DND-41 (cell line): ENCODE measurements around the gene TBCB.

Experiments
- ATAC-seq: fragments of 200-7000 bp; cut with Tn5 transposase; 3 replicates; pipeline ENCODE4 v1.9.1; 2021; ENCODE audit warnings: low read depth; ENCODE audit not compliant: insufficient read depth
- DNase-seq: peaks from one replicate; pipeline ENCODE4 v3.0.0-alpha.2; 2020
- H2AFZ ChIP-seq: 2 replicates; pipeline ENCODE4 v1.6.0; 2012; ENCODE audit warnings: low read depth, low read length
- H3K27ac ChIP-seq: 2 replicates; pipeline ENCODE4 v1.5.1; 2012; ENCODE audit warnings: low read length, inconsistent platforms
- H3K27me3 ChIP-seq: fragments of 200-600 bp; sonication (generic); 2 replicates; pipeline ENCODE4 v1.6.0; 2012; ENCODE audit warnings: low read length, mild to moderate bottlenecking, inconsistent platforms; ENCODE audit not compliant: insufficient read depth, poor library complexity
- H3K36me3 ChIP-seq: 2 replicates; pipeline ENCODE4 v1.5.1; 2012; ENCODE audit warnings: low read length, inconsistent platforms; ENCODE audit not compliant: insufficient read depth
- H3K4me1 ChIP-seq: 2 replicates; pipeline ENCODE4 v1.5.1; 2012; ENCODE audit warnings: mild to moderate bottlenecking, low read length; ENCODE audit not compliant: insufficient read depth
- H3K4me2 ChIP-seq: 2 replicates; pipeline ENCODE4 v1.6.0; 2012; ENCODE audit warnings: mild to moderate bottlenecking, moderate library complexity, low read length, inconsistent platforms; ENCODE audit not compliant: insufficient read depth
- H3K4me3 ChIP-seq, 2 experiments: fragments of 200-600 bp in 1 of 2; shearing (Covaris generic) in 1 of 2; 2 replicates each; pipeline ENCODE4 v1.5.1; 2012 to 2016; ENCODE audit warnings: inconsistent platforms in 2 of 2, low read length in 2 of 2, mild to moderate bottlenecking in 2 of 2, low read depth in 1 of 2, moderate library complexity in 1 of 2
- H3K79me2 ChIP-seq: 2 replicates; pipeline ENCODE4 v1.6.0; 2012; ENCODE audit warnings: low read length, inconsistent platforms; ENCODE audit not compliant: insufficient read depth
- H3K9ac ChIP-seq: 2 replicates; pipeline ENCODE4 v1.6.0; 2012; ENCODE audit warnings: low read depth, mild to moderate bottlenecking, inconsistent platforms, low read length, moderate library complexity
- H3K9me3 ChIP-seq: 2 replicates; pipeline ENCODE4 v1.5.1; 2012; ENCODE audit warnings: low read length, moderate library complexity, mild to moderate bottlenecking, inconsistent platforms; ENCODE audit not compliant: insufficient read depth, severe bottlenecking
- H4K20me1 ChIP-seq: 2 replicates; pipeline ENCODE4 v1.6.0; 2012; ENCODE audit warnings: low read length; ENCODE audit not compliant: insufficient read depth
- EZH2 ChIP-seq: IDR thresholded peaks from 3 replicates; pipeline ENCODE4 v1.6.1; 2012; ENCODE audit warnings: borderline replicate concordance, low read depth, mild to moderate bottlenecking, moderate library complexity, low read length, inconsistent platforms; ENCODE audit not compliant: severe bottlenecking
- TF ChIP-seq, protein P1 (sequence below): IDR thresholded peaks from 2 replicates; pipeline ENCODE4 v1.5.1; 2012; ENCODE audit warnings: borderline replicate concordance, low read length, moderate library complexity, mild to moderate bottlenecking; ENCODE audit not compliant: poor library complexity, severe bottlenecking; ENCODE audit errors: extremely low read depth

Gene TBCB

DNA sequence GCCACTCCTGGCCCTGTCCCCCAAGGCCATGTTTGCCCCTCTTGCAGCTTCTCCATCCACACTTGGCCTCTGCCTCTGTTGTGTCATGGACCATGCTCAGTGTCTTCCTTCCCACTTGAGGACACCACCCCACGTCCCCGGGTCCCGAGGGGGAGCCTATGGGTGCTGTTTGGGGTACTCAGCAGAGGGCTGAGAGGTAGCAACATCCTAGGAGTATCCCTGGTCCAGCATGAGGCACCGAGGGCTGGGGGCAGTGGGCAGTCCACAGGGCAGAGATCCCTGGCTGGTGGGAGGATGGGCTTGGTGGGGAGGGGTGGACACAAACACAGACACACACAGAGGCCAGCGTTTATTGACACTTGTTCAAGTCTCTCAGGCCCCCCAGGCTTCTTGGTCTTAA lies 35.3 kb downstream of the TBCB start:
- Histone ChIP-seq H3K9ac (no peak overlapping the region), H3K79me2 (no peaks in the 10 kb centered on the region), H3K4me1 (no peaks in the 10 kb centered on the region), H3K4me3 (no peak overlapping the region), H2AFZ (no peak overlapping the region), H3K27ac (no peak overlapping the region), H3K27me3 (no peaks in the 10 kb centered on the region), H3K36me3 (peaks cover 52% of the 10 kb centered on the region), H4K20me1 (0 out of 2 replicates have a peak, but pooled peaks cover 3% of the 10 kb centered on the region), H3K9me3 (no peaks in the 10 kb centered on the region), H3K4me2 (no peak overlapping the region)
- ATAC-seq = no peak
- no peak for DNase-seq
- TF ChIP-seq, protein P1, sequence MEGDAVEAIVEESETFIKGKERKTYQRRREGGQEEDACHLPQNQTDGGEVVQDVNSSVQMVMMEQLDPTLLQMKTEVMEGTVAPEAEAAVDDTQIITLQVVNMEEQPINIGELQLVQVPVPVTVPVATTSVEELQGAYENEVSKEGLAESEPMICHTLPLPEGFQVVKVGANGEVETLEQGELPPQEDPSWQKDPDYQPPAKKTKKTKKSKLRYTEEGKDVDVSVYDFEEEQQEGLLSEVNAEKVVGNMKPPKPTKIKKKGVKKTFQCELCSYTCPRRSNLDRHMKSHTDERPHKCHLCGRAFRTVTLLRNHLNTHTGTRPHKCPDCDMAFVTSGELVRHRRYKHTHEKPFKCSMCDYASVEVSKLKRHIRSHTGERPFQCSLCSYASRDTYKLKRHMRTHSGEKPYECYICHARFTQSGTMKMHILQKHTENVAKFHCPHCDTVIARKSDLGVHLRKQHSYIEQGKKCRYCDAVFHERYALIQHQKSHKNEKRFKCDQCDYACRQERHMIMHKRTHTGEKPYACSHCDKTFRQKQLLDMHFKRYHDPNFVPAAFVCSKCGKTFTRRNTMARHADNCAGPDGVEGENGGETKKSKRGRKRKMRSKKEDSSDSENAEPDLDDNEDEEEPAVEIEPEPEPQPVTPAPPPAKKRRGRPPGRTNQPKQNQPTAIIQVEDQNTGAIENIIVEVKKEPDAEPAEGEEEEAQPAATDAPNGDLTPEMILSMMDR = no peak

DNA sequence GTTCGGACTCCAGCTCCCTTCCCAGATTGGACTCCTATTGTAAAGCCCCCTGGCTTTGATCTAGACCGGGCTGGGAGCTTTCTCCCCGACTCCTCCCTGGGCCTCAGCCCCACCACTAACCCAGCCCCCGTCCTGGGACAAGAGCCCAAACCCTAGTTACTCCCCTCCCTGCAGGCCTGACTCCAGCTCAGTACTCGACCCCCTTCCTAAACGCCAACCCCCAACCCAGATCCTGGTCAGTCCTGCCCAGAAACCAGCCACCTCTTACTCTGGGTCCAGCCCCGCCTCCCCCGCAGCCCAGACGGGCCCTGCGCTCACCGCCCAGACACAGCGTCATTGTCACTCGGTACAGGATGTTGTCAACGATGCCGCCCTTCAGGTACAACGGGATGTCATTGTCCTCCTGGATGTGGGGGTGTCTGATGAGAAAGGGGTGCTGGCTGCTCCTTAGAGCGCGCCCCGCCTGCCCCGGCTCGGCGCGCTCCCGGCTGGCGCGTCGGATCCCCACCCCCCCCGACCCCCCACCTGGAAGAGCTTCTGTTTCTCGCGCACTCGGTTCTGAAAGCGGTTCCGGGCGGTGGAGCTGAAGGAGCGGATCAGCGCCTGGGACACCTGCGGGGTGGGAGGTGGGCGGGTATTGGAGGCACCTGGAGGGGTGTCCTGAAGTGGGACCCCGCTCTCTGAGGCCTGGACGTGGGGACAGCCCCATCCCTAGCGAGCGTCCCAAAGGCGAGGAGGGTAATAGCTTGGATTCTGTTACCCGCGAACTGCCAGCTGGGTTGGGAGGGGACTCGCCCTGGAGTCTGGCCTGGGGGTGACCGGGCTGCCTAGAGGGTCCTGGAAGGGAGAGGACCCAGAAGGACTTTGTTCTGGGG lies 36.1 kb downstream of the TBCB start:
- Histone ChIP-seq H3K27me3 (no peaks in the 10 kb centered on the region), H3K36me3 (peaks cover 44% of the 10 kb centered on the region), H3K4me1 (no peaks in the 10 kb centered on the region), H2AFZ (no peak overlapping the region), H3K4me2 (no peak overlapping the region), H3K4me3 (no peak overlapping the region), H3K79me2 (no peaks in the 10 kb centered on the region), H4K20me1 (0 out of 2 replicates have a peak, but pooled peaks cover 2% of the 10 kb centered on the region), H3K27ac (no peak overlapping the region), H3K9me3 (no peaks in the 10 kb centered on the region), H3K9ac (no peak overlapping the region)
- TF ChIP-seq, protein P1 = no peak
- no peak for TF ChIP-seq EZH2
- ATAC-seq = no peak
- no peak for DNase-seq

DNA sequence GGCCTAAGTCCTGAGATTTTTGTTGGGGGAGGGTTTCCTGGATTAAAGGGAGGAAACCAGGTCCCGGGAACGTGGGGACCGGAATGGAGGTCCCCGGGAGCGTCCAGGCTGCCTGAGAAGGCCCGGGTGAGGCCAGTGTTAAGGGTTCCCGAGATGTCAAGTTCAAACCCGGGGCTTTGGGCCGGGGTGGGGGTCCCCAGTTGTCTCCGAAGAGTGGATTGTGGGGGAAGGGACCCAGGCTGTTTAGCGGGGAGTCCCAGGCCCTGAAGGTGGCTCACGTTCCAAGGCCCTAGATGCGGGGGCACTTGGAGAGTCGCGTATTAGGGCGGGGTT lies 36.7 kb downstream of the TBCB start:
- no peak overlapping the region for H3K27ac ChIP-seq
- H3K4me3 ChIP-seq = no peak overlapping the region
- TF ChIP-seq, protein P1 = no peak
- TF ChIP-seq EZH2 = no peak
- H3K9me3 ChIP-seq = no peaks in the 10 kb centered on the region
- ATAC-seq = no peak
- no peaks in the 10 kb centered on the region for H3K4me1 ChIP-seq
- no peaks in the 10 kb centered on the region for H3K27me3 ChIP-seq
- no peak for DNase-seq
- H3K4me2 ChIP-seq = no peak overlapping the region
- no peaks in the 10 kb centered on the region for H3K79me2 ChIP-seq
- no peak overlapping the region for H3K9ac ChIP-seq
- no peak overlapping the region for H2AFZ ChIP-seq
- H3K36me3 ChIP-seq = peaks cover 38% of the 10 kb centered on the region
- no peaks in the 10 kb centered on the region for H4K20me1 ChIP-seq
